Gastrocnemius medialis (tissue), 4 donors: ENCODE results near the gene KANSL3. TPM values are rescaled to one million over a fixed set of nuclear protein-coding genes. Genes with fewer than 3 reads are reported as not detected.
A peak's percentile ranks its signal among the peaks of the same experiment; 100 is the strongest.

ENCODE experiments used
- ATAC-seq, 2 donors: fragments of 150-250 bp; one replicate each; pipeline ENCODE4 v1.9.1; 2016
- DNase-seq, 2 donors: peaks; one replicate each; pipeline ENCODE4 v3.0.0-alpha.2; 2019
- H3K27ac ChIP-seq, 4 donors: fragments of 200-600 bp; sonication (generic); 1 replicate in 1 of 4; 2 replicates in 3 of 4; pipeline ENCODE4 v1.5.1; 2016 to 2018; ENCODE audit warnings: mild to moderate bottlenecking in 2 of 4, moderate library complexity in 1 of 4
- H3K27me3 ChIP-seq, 3 donors: fragments of 200-600 bp; sonication (generic) in 2 of 3; 1 replicate in 1 of 3; 2 replicates in 2 of 3; pipeline versions ENCODE4 v1.5.1 to v1.6.0; 2016 to 2019; ENCODE audit warnings: mild to moderate bottlenecking in 1 of 3, moderate library complexity in 1 of 3
- H3K36me3 ChIP-seq, 2 donors: fragments of 200-600 bp; sonication (generic) in 1 of 2; one replicate each; pipeline ENCODE4 v1.5.1; 2017 to 2018
- H3K4me1 ChIP-seq, 2 donors: fragments of 200-600 bp; sonication (generic) in 1 of 2; one replicate each; pipeline ENCODE4 v1.5.1; 2016 to 2017; ENCODE audit warnings: mild to moderate bottlenecking in 2 of 2
- H3K4me3 ChIP-seq, 4 donors: fragments of 200-600 bp; sonication (generic) in 3 of 4; 1 replicate in 1 of 4; 2 replicates in 3 of 4; pipeline ENCODE4 v1.5.1; 2016 to 2019; ENCODE audit warnings: mild to moderate bottlenecking in 2 of 4
- H3K9me3 ChIP-seq, 3 donors: fragments of 200-600 bp; sonication (generic) in 2 of 3; 1 replicate in 1 of 3; 2 replicates in 2 of 3; pipeline ENCODE4 v1.5.1; 2016 to 2019
- POLR2A ChIP-seq, 2 donors: fragments of 450-650 bp; IDR thresholded peaks; one replicate each; pipeline ENCODE4 v1.6.1; 2017; ENCODE audit warnings: antibody characterized with exemption in 2 of 2, mild to moderate bottlenecking in 2 of 2, moderate library complexity in 2 of 2
- in situ Hi-C, 4 donors: fragments of 200-750 bp; cut with MboI; loops; one replicate each; pipeline versions ENCODE4 v1.15.0 to v1.8.0; 2017; ENCODE audit warnings: low sequenced_read_pairs in 4 of 4
- intact Hi-C: fragments of 100-400 bp; cut with DNase I; formaldehyde crosslinking; loops from one replicate; pipeline ENCODE4 v1.15.1; 2023; ENCODE audit warnings: low total_unique reads
- total RNA-seq, 4 donors: library from RNA; depleted of rRNA; stranded (reverse); fragments of >200 nt; gene quantifications; one replicate each; pipeline versions ENCODE4 v1.1.0 to v1.2.3, GENCODE V29; 2016
- TF ChIP-seq, protein P1 (sequence below), 5 experiments: fragments of 450-650 bp in 3 of 5; fragments of 200-600 bp in 2 of 5; sonication (generic) in 2 of 5; IDR thresholded peaks in 4 of 5; conservative IDR thresholded peaks in 1 of 5; 1 replicate in 4 of 5; 2 replicates in 1 of 5; pipeline ENCODE4 v1.5.1; 2016 to 2019; ENCODE audit warnings: antibody characterized with exemption in 5 of 5, mild to moderate bottlenecking in 3 of 5, moderate library complexity in 3 of 5

Gene KANSL3
- total RNA-seq, 4 donors from 2014 or later, result 49.4 to 76.9 (median 60.4) TPM

DNA sequence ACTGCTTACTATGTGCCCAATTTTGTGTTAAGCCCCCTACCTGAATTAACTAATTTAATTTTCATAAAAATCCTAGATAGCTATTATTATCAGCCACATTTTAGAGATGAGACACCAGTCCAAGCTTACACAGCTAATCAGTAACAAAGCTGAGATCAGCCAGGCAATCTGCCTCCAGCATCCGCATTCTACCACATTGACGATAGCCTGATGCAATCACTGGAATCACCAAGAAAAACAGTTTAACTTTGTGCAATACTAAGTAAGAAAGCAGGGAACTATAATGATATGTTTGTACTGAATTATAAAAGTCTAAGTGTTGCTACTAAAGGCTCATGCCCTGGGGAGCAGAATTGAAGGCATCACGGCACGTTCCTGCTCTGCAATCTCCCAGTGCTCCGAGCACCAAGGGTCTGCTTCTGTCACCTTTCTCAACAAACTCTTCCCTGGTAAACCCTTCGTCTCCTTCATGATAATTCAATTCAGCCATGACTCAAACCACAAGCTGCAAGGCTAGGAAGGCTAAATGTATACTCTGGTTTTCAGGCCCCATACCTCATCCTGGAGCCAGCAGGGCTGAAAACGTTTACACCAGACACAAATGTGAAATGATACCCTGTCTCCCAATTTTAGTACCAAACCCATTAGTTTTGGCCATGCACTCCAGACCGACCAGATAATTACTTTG is 19.4 kb downstream of the KANSL3 start:
- intact Hi-C loops, result no loop called here
- Histone ChIP-seq H3K36me3 (peaks cover 0 to 19% of the 10 kb centered on the region in 2 donors), H3K4me3 (no peak overlapping the region), H3K27me3 (no peaks in the 10 kb centered on the region), H3K9me3 (no peaks in the 10 kb centered on the region), H3K4me1 (peaks cover 27 to 35% of the 10 kb centered on the region in 2 donors), H3K27ac (peak overlapping the region in 3 of 4 donors; percentile 72 to 82 (median 81))
- in situ Hi-C loops, result no loop called here
- TF ChIP-seq, protein P1, sequence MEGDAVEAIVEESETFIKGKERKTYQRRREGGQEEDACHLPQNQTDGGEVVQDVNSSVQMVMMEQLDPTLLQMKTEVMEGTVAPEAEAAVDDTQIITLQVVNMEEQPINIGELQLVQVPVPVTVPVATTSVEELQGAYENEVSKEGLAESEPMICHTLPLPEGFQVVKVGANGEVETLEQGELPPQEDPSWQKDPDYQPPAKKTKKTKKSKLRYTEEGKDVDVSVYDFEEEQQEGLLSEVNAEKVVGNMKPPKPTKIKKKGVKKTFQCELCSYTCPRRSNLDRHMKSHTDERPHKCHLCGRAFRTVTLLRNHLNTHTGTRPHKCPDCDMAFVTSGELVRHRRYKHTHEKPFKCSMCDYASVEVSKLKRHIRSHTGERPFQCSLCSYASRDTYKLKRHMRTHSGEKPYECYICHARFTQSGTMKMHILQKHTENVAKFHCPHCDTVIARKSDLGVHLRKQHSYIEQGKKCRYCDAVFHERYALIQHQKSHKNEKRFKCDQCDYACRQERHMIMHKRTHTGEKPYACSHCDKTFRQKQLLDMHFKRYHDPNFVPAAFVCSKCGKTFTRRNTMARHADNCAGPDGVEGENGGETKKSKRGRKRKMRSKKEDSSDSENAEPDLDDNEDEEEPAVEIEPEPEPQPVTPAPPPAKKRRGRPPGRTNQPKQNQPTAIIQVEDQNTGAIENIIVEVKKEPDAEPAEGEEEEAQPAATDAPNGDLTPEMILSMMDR (IDR thresholded peaks at IDR 0.05 in 4 of 5, conservative IDR thresholded peaks at IDR 0.05 in 1 of 5), result no peak
- no peak for TF ChIP-seq POLR2A (IDR thresholded peaks at IDR 0.05)
- ATAC-seq (no peak), DNase-seq (no peak)

- Histone ChIP-seq H3K27ac (peak overlapping the region; percentile 55 to 82 (median 76)), H3K9me3 (no peaks in the 10 kb centered on the region), H3K27me3 (no peaks in the 10 kb centered on the region), H3K4me3 (no peak overlapping the region), H3K4me1 (peaks cover 27 to 35% of the 10 kb centered on the region in 2 donors), H3K36me3 (peaks cover 0 to 36% of the 10 kb centered on the region in 2 donors)
- no peak for TF ChIP-seq POLR2A (IDR thresholded peaks at IDR 0.05)
- TF ChIP-seq, protein P1 (IDR thresholded peaks at IDR 0.05 in 4 of 5, conservative IDR thresholded peaks at IDR 0.05 in 1 of 5), result no peak
- ATAC-seq (peak in 1 of 2 donors; percentile 17), DNase-seq (no peak)
- in situ Hi-C loops (no loop called here), intact Hi-C loops (no loop called here)
Observed at GRCh38 chr2:96617012-96617411, 21.1 kb downstream of the KANSL3 start.

DNA sequence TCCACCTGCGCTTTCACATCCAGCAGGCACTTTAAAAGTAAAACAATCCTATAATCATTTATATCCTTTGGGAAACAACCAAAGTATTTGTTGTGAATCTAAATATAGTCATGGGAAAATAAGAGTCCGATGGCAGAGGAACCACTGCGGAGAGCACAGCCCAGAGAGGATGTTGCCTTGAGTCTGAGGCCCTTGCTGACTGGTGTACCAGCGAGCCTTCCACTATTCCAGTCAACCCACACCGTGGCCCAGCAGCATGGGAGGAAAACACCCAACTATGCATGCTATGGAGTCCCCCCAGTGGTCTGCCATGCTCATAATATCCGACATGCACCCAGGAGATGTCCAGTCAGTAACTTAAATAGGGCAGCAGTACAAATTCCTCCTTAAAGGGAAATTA is 21.6 kb downstream of the KANSL3 start:
- TF ChIP-seq, protein P1 (IDR thresholded peaks at IDR 0.05 in 4 of 5, conservative IDR thresholded peaks at IDR 0.05 in 1 of 5), result no peak
- no peak for TF ChIP-seq POLR2A (IDR thresholded peaks at IDR 0.05)
- H3K27ac ChIP-seq, result peak overlapping the region; percentile 55 to 82 (median 76)
- intact Hi-C loops (no loop called here), in situ Hi-C loops (no loop called here)
- no peak overlapping the region for H3K4me3 ChIP-seq
- DNase-seq (no peak), ATAC-seq (peak; percentile 42 to 51)
- H3K4me1 ChIP-seq, result peaks cover 27 to 35% of the 10 kb centered on the region in 2 donors
- no peaks in the 10 kb centered on the region for H3K9me3 ChIP-seq
- H3K36me3 ChIP-seq, result peaks cover 0 to 39% of the 10 kb centered on the region in 2 donors
- H3K27me3 ChIP-seq, result no peaks in the 10 kb centered on the region

GRCh38 chr2:96616128-96616527 is 22.0 kb downstream of the KANSL3 start:
- Histone ChIP-seq H3K27me3 (no peaks in the 10 kb centered on the region), H3K4me1 (peaks cover 27 to 35% of the 10 kb centered on the region in 2 donors), H3K9me3 (no peaks in the 10 kb centered on the region), H3K36me3 (peaks cover 0 to 43% of the 10 kb centered on the region in 2 donors), H3K4me3 (no peak overlapping the region), H3K27ac (peak overlapping the region; percentile 55 to 82 (median 76))
- ATAC-seq (no peak), DNase-seq (no peak)
- TF ChIP-seq, protein P1 (IDR thresholded peaks at IDR 0.05 in 4 of 5, conservative IDR thresholded peaks at IDR 0.05 in 1 of 5), result no peak
- no peak for TF ChIP-seq POLR2A (IDR thresholded peaks at IDR 0.05)
- in situ Hi-C loops, result no loop called here
- intact Hi-C loops, result no loop called here
